ENCODE results near the gene OR10A6. TPM values are rescaled to one million over a fixed set of nuclear protein-coding genes. Genes with fewer than 3 reads are reported as not detected.

OR10A6 gene
- total RNA-seq, 1 donor from 2014 or later = not detected

Small RNA genes lying within 50 kb of the gene (small RNA-seq; reads per million reads assigned to genes)
- gene COX6CP5 (ENCODE audit: low replicate concordance) (not detected), gene RNU6-943P (ENCODE audit: low replicate concordance) (not detected)

Other genes starting within 250 kb of the OR10A6 start
- 1.4 TPM for gene OVCH2, start 224.8 kb downstream of the OR10A6 start, total RNA-seq
- not detected for gene OR5P2, start 134.3 kb downstream of the OR10A6 start, total RNA-seq
- not detected for gene OR5P3, start 100.4 kb downstream of the OR10A6 start, total RNA-seq
- gene OR10A3, start 10.4 kb upstream of the OR10A6 start, total RNA-seq = not detected
- not detected for gene NLRP10, start 34.2 kb upstream of the OR10A6 start, total RNA-seq
- 154 TPM for gene EIF3F, start 56.1 kb upstream of the OR10A6 start, total RNA-seq
- 26.2 TPM for gene TUB, start 149.9 kb upstream of the OR10A6 start, total RNA-seq
- 5.7 TPM for gene RIC3, start 237.8 kb upstream of the OR10A6 start, total RNA-seq

Measured in tongue (tissue), 2 donors.